ENCODE data around the gene AHNAK2. TPM values are rescaled to one million over a fixed set of nuclear protein-coding genes. Genes with fewer than 3 reads are reported as not detected.
A peak's percentile ranks its signal among the peaks of the same experiment; 100 is the strongest.

Gene AHNAK2
- total RNA-seq, 1 experiment from 2014 or later, result 223 TPM

GRCh38 chr14:104897330-104898194 lies 80.6 kb downstream of the AHNAK2 start:
- H3K27me3 ChIP-seq (ENCODE audit: control insufficient read depth, insufficient read depth, low read length), result no peaks in the 10 kb centered on the region
- DNase-seq (ENCODE audit: low read depth, low spot score), result no peak
- intact Hi-C loops (cut with micrococcal nuclease; ENCODE audit: unreplicated experiment) (loop anchor here (5.0 kb wide), 1 partner anchor 70 kb away; no protein-coding TSS in a partner anchor), in situ Hi-C loops (cut with HindIII; ENCODE audit: low pct_unique_long_range_greater_than_20kb, low sequenced_read_pairs) (no loop called here)
- TF ChIP-seq SIN3A (IDR thresholded peaks at IDR 0.05; ENCODE audit: borderline replicate concordance, insufficient read depth, low read depth, low read length) (no peak), TCF7L2 (IDR thresholded peaks at IDR 0.05; ENCODE audit: low read depth, low read length) (no peak), CTCF (IDR thresholded peaks at IDR 0.05) (no peak), POLR2AphosphoS5 (IDR thresholded peaks at IDR 0.05; ENCODE audit: low read depth, low read length) (no peak)
- TF ChIP-seq, protein P1, sequence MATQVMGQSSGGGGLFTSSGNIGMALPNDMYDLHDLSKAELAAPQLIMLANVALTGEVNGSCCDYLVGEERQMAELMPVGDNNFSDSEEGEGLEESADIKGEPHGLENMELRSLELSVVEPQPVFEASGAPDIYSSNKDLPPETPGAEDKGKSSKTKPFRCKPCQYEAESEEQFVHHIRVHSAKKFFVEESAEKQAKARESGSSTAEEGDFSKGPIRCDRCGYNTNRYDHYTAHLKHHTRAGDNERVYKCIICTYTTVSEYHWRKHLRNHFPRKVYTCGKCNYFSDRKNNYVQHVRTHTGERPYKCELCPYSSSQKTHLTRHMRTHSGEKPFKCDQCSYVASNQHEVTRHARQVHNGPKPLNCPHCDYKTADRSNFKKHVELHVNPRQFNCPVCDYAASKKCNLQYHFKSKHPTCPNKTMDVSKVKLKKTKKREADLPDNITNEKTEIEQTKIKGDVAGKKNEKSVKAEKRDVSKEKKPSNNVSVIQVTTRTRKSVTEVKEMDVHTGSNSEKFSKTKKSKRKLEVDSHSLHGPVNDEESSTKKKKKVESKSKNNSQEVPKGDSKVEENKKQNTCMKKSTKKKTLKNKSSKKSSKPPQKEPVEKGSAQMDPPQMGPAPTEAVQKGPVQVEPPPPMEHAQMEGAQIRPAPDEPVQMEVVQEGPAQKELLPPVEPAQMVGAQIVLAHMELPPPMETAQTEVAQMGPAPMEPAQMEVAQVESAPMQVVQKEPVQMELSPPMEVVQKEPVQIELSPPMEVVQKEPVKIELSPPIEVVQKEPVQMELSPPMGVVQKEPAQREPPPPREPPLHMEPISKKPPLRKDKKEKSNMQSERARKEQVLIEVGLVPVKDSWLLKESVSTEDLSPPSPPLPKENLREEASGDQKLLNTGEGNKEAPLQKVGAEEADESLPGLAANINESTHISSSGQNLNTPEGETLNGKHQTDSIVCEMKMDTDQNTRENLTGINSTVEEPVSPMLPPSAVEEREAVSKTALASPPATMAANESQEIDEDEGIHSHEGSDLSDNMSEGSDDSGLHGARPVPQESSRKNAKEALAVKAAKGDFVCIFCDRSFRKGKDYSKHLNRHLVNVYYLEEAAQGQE (IDR thresholded peaks at IDR 0.05; ENCODE audit: insufficient read depth in 1 of 2, low read depth in 2 of 2, low read length in 1 of 2), result no peak
- BruUV-seq (replicated peaks), result no TSS peak
- ATAC-seq, result no peak
- no peaks in the 10 kb centered on the region for H3K9me3 ChIP-seq (ENCODE audit: control insufficient read depth, insufficient read depth, low read depth, low read length)
- H3K4me3 ChIP-seq (ENCODE audit: low read depth in 2 of 2, low read length in 2 of 2), result no peak overlapping the region
- H3K27ac ChIP-seq (ENCODE audit: low read length), result no peak overlapping the region
- no peaks in the 10 kb centered on the region for H3K36me3 ChIP-seq (ENCODE audit: control insufficient read depth, insufficient read depth, low read length)
- H3K4me1 ChIP-seq (ENCODE audit: control insufficient read depth, insufficient read depth, low read length), result peaks cover 3% of the 10 kb centered on the region
- ChIA-PET CTCF (no interaction called here), POLR2A (no interaction called here)

DNA sequence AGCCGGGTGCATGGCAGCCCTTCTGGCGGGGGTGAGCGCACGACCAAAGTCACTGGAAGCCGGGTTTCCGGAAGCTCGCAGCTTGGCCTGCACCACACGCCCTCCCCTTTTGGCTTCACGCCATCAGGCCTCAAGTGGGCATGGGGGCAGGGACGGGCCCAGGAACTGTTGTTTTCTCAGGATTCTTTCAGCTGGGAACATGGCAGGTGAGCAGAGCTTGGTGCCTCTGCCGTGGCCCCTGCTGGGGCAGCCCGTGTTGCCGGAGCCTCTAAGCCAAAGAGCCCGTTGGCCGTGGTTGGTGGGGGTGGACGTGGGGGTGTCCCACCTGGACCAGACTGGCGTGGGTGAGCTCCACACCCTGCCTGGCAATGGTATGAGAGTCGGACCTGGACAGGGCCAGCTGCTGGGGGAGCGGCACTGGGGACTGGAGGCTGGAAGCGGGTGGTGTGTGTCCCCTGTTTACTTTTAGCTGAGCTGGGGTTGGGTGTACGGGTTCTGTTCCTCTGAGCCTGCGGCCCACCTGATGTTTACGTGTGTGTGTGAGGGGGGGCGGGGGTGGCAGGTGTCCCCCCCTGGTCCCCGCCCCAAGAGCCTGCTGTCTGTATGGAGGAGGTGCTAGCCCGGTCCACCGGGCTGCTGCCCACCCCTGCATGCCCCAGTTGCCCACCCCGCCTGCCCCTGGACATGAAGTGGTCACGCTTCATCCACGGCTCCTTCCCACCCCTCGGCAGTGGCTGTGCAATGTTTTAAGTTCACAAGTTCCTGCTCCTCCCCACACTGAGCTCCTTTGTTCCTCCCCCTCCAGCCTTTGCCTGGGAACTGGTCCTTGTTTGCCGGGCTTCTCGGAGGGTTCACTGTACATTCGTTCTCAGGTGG lies 82.2 kb downstream of the AHNAK2 start:
- DNase-seq (ENCODE audit: low read depth, low spot score) (no peak), ATAC-seq (peak; percentile 40)
- no peaks in the 10 kb centered on the region for H3K27me3 ChIP-seq (ENCODE audit: control insufficient read depth, insufficient read depth, low read length)
- in situ Hi-C loops (cut with HindIII; ENCODE audit: low pct_unique_long_range_greater_than_20kb, low sequenced_read_pairs), result no loop called here
- ChIA-PET CTCF (interaction anchor here (0.5 to 0.8 kb wide), 5 partner anchors 20 to 1349 kb away, joined by 3 to 9 read pairs (median 4); no protein-coding TSS in a partner anchor), POLR2A (no interaction called here)
- intact Hi-C loops (cut with micrococcal nuclease; ENCODE audit: unreplicated experiment), result loop anchor here (5.0 kb wide), 1 partner anchor 71 kb away; no protein-coding TSS in a partner anchor
- TF ChIP-seq SIN3A (IDR thresholded peaks at IDR 0.05; ENCODE audit: borderline replicate concordance, insufficient read depth, low read depth, low read length) (no peak), CTCF (IDR thresholded peaks at IDR 0.05) (no peak), TCF7L2 (IDR thresholded peaks at IDR 0.05; ENCODE audit: low read depth, low read length) (no peak), POLR2AphosphoS5 (IDR thresholded peaks at IDR 0.05; ENCODE audit: low read depth, low read length) (no peak)
- TF ChIP-seq, protein P1 (IDR thresholded peaks at IDR 0.05; ENCODE audit: insufficient read depth in 1 of 2, low read depth in 2 of 2, low read length in 1 of 2), result no peak
- H3K4me1 ChIP-seq (ENCODE audit: control insufficient read depth, insufficient read depth, low read length), result peaks cover 3% of the 10 kb centered on the region
- no peak overlapping the region for H3K4me3 ChIP-seq (ENCODE audit: low read depth in 2 of 2, low read length in 2 of 2)
- BruUV-seq (replicated peaks), result no TSS peak
- no peak overlapping the region for H3K27ac ChIP-seq (ENCODE audit: low read length)
- H3K36me3 ChIP-seq (ENCODE audit: control insufficient read depth, insufficient read depth, low read length), result no peaks in the 10 kb centered on the region
- H3K9me3 ChIP-seq (ENCODE audit: control insufficient read depth, insufficient read depth, low read depth, low read length), result no peaks in the 10 kb centered on the region
